GM18873 (cell line): ENCODE data around the gene HAPLN1.

Source experiments
- ATAC-seq: cut with Tn5 transposase; IDR thresholded peaks from one replicate; pipeline ENCODE4 v1.9.1; 2021; ENCODE audit warnings: mild to moderate bottlenecking, moderate library complexity, moderate number of reproducible peaks; ENCODE audit not compliant: unreplicated experiment, low FRiP score

The HAPLN1 gene

DNA sequence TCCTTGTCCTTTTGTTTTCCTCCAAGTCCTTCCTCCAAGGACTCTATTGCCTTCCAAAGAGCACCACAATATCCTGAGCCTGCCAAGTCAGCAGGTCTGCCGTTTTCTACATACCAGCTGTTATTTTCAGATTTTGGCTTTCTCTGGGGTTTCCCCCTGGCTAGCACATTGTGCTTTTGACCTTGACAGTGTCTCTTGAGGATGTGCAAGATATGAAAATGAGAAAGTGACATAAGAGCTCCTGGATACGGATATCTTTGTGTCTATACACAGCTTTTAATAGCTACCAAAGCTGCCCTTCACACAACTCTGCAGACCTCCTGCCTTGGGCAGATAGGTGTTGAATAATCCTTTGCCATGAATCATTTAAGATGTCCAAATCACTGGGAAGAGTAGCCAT lies 67.0 kb downstream of the HAPLN1 start:
- peak; percentile 64 for ATAC-seq

DNA sequence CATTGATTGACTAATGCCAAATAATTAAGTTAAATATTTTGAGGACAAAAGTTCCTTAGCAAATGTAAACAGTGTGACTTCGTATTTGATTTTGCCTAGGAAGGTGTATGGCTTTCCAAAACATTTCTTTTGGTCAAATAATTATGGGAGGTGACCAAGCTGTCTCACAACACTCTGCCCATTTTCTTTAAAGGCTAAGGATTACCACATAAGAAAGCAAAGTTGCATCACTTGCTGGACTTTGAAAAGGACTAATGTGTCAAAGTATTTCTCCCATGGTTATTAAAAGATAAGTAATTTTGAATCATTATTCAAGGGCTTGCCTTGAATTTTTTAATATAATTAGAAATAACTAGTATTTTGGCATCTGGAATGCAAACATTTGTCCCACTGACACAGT lies 74.7 kb downstream of the HAPLN1 start:
- no peak for ATAC-seq

DNA sequence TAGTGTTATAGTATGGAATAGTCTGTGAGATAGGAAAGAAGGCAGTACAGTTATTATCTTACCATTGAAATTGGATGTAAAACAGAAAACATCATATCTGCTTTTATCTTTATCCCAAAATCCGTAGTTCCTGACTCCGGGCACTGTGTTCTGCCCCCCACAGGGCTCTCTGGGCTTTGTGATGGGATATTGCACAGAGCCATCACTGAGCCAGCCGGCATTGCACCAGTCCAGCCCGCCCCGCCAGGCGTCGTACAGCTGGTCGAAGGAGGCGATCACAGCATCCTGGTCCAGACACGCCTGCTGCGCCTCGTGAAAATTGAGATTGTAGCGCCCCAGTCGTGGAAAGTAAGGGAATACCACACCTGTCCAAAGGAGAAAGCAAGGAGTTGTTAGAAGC lies 76.4 kb downstream of the HAPLN1 start:
- no peak for ATAC-seq

DNA sequence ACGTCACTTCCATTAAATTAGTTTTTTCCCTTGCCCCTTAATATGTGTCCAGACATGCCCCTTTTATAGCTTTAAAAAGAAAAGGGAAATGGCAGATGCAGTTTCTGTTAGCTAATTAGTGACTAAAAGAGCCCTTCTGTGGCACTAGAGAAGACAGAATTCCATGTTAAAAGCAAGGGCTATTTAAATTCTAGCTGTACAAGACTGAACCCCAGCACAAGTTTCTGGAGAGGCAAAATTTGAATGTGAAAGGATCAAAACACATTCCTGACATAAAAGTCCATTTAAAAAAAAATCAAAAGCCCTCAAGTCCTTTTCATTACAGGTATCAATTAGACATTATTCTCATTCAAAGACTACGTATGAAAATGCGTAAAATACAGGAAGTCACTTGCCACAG lies 78.7 kb downstream of the HAPLN1 start:
- no peak for ATAC-seq

DNA sequence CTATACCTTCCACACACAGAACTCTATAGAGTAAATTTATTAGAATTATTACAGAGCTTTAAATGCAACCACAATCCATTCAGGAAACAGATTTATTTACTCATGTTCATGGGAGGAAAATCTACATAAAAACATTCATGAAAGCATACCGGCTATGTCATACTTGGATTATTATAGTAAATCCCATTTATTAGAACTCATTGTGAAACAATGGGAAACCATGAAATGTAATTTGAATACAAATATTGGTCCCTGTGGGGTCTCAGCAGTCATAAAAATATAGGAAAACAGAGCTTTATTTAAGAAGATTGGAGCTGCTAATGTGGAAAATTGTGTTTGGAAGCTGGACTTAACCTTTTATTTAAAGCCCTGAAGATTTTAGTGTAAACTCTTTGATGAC lies 80.7 kb downstream of the HAPLN1 start:
- no peak for ATAC-seq

DNA sequence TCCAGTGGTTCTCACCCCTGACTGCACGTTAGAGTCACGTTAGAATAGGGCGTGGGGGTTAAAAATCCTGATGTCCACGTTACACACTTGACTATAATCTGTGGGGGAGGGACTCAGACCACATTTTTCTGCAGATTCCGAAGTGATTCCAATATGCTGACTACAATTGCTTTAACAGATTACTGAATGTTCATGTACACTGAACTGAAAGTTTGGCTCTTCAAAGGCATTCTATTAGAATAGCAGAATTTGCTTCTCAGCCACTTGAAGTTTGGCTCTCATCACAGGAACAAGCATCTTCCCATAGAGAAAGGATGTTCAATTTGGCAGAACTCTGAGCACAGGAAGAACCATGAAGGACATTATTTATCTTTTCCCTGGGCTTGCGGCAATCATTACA lies 84.5 kb downstream of the HAPLN1 start:
- no peak for ATAC-seq

DNA sequence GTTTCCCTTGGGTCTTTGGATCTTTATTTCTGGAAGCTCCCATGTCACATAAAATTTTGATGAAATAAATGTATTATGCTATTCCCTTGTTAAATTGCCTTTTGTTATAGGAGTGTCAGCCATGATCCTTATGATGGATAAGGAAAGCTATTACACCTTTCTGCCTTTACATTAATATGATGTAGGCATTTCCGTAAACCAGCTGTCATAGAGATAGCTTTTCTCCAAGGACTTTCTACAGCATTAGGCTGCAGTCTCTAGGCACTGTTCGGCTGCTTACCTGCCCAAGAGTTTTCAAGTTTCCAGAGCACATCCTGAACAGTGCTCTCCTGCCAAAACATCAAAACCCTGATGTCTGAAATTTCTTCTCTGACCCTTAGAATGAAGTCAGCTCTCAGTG lies 87.4 kb downstream of the HAPLN1 start:
- no peak for ATAC-seq

DNA sequence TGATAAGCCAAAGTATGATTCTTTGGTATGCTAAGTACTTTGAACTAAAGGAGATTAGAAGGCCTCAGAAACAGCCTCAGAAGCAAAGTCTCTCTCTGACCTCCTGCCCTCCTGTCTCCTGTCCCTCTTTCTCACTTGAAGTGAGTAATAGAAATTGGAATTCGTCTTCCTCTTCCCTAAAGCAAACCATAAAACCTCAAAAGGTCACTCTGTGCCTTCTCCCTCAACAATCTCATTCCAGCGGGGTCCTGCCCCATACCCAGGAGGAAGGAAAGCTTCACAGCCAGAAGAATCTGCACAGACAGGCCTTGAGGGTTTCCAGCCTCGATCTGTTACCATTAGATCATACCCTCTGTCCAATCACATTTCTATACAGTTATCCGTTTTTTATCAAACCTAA lies 87.8 kb downstream of the HAPLN1 start:
- no peak for ATAC-seq

DNA sequence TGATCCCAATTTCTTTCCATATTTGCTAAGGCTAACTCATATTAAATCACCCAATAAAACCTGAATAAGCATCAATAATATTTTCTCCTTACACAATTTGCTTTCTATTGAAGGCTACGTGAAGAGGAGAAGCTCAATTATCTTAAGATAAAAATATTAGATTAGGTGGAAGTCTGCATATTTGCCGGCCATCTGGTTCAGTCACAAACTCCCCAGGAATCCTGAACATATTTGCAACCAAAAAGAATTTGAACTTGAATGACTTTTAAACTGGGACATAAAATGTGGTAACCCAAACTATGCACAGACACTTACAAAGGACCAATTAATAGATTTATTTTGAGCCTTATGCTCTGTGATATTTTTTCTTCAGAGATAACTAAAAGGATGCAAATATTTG lies 92.3 kb downstream of the HAPLN1 start:
- ATAC-seq: no peak

DNA sequence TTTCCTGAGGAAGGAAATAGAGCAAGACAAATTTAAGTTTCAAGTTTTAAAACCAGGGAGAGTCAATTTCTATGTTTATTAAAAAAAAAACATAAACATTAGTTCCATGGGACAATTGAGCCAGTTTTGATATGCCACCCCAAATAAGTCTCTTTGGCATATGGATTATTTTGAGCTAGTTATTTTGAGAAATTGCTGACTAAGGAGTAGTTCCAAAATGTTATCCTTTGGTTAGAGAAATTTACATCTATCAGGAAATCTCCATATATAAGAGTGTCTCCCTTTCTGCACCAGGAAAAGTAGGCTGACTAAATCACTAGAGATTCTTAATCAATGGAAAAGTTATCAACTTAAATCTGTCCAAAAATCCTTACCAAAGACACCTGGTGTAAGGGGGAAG lies 105.8 kb downstream of the HAPLN1 start:
- no peak for ATAC-seq

DNA sequence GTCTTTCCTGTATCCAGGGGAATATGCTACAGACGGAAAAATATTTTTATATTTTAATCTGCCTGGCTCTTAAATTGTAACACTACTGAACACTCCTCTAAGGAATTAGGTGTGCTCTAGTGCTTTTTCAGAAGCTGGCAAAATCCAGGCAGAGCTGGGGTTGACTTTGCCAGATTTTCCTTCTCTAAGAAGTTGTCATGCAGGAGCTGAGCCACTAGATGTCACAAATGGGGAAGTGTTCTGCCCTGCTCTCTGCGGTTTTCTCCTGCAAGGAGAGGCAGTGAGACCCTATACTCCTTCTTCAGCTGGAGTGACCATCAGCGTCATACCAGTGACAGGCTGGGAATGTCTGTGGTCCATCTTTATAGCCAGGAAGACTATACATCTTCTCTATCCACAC lies 112.5 kb downstream of the HAPLN1 start:
- ATAC-seq: no peak

DNA sequence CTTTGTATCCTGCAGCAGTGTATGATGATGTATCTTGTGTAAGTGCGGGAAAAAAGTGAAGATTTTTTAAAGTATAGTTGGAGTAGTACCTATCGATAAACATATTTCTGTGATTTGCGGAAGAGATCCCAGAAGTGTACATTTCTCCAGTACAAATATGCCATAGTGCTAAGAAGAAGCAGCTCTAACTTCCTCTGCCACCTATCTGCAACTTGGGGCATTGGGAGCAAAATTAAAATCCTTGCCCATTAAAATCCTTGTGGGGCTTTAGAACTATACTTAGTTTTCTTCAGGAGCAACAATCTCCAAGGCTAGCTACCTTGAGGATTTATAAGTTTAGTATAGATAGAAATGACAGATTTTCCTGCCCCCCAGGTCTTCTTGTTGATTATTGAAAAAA lies 125.4 kb downstream of the HAPLN1 start:
- ATAC-seq: no peak

DNA sequence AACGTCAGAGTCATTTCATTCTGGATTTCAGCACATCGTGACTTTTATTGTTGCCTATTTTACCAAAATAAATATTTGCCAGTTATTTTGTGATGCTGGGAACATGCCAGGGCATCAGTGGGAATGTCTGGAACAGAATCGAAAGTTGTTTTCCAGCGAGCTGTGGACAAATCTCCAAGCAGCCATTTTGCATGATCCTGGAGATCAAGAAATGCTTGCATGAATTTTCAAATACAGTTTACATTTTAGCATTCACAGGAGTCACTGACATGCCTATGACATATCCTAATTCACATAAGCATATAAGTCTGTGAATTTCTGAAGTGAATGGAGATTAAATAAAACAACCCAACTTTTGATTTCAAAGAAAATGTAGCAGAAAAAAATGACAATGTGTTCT lies 129.7 kb downstream of the HAPLN1 start:
- no peak for ATAC-seq

DNA sequence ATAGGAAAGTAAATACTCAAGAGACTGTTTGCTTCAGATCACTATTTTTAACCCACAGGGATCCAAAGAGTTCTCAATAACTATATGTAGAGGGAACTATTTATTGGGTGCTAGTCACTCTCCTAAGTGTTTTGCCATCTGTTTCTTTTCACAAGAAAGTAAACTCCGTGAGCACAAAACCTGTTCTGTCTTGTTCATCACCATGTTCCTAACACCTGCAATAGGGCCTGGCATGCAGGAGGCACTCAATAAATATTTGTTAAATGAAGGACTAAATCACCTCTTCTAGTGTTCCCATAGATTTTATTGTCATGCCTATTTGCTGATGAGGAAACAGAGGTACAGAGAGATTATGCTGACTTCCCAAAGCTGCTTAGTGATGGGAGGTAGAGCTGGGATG lies 130.9 kb downstream of the HAPLN1 start:
- ATAC-seq: no peak
